Esophagus muscularis mucosa (tissue), 4 donors: ENCODE data around the gene APOL4. TPM values are rescaled to one million over a fixed set of nuclear protein-coding genes. Genes with fewer than 3 reads are reported as not detected.
"Not testable (repeated sequence)": the region's sequence is repeated elsewhere in the genome, so short reads cannot be mapped to it uniquely, and the experiment has no call there.

ENCODE experiments used
- DNase-seq: peaks from one replicate; pipeline ENCODE4 v3.0.0-alpha.2; 2017; ENCODE audit errors: extremely low spot score
- H3K27ac ChIP-seq, 4 donors: fragments of 200-600 bp; sonication (generic); replicated peaks in 1 of 4; 1 replicate in 3 of 4; 2 replicates in 1 of 4; pipeline ENCODE4 v1.5.1; 2016 to 2019; ENCODE audit warnings: mild to moderate bottlenecking in 1 of 4
- H3K27me3 ChIP-seq, 4 donors: fragments of 200-600 bp; sonication (generic); one replicate each; pipeline versions ENCODE4 v1.5.1 to v1.6.0; 2016 to 2019
- H3K36me3 ChIP-seq, 4 donors: fragments of 200-600 bp; sonication (generic); one replicate each; pipeline ENCODE4 v1.5.1; 2016 to 2019
- H3K4me1 ChIP-seq, 4 donors: fragments of 200-600 bp; sonication (generic); one replicate each; pipeline ENCODE4 v1.5.1; 2016 to 2019
- H3K4me3 ChIP-seq, 4 donors: fragments of 200-600 bp; sonication (generic); 1 replicate in 2 of 4; 2 replicates in 2 of 4; pipeline ENCODE4 v1.5.1; 2016 to 2019; ENCODE audit warnings: mild to moderate bottlenecking in 4 of 4, moderate library complexity in 1 of 4
- H3K9me3 ChIP-seq, 4 donors: fragments of 200-600 bp; sonication (generic); 1 replicate in 3 of 4; 2 replicates in 1 of 4; pipeline ENCODE4 v1.5.1; 2016 to 2019
- CTCF ChIP-seq, 3 experiments: fragments of 200-600 bp in 2 of 3; fragments of 450-650 bp in 1 of 3; sonication (generic) in 2 of 3; IDR thresholded peaks; one replicate each; pipeline ENCODE4 v1.5.1; 2017 to 2019; ENCODE audit warnings: antibody characterized with exemption in 3 of 3, mild to moderate bottlenecking in 2 of 3, moderate library complexity in 1 of 3
- EP300 ChIP-seq: sonication (generic); formaldehyde crosslinking; IDR thresholded peaks from one replicate; pipeline ENCODE4 v1.6.1; 2017; ENCODE audit warnings: antibody characterized with exemption
- POLR2A ChIP-seq: fragments of 450-650 bp; IDR thresholded peaks from one replicate; pipeline ENCODE4 v1.6.1; 2017; ENCODE audit warnings: antibody characterized with exemption, moderate library complexity, mild to moderate bottlenecking, low read depth
- POLR2AphosphoS5 ChIP-seq, 2 donors: sonication (generic); formaldehyde crosslinking; IDR thresholded peaks; one replicate each; pipeline ENCODE4 v1.6.1; 2017; ENCODE audit warnings: antibody characterized with exemption in 2 of 2
- WGBS: methylation state at CpG from one replicate; pipeline ENCODE4 v1.1.5; 2018; 5-methylcytosine and 5-hydroxymethylcytosine counted together
- intact Hi-C: fragments of 100-400 bp; cut with DNase I; formaldehyde crosslinking; loops from one replicate; pipeline ENCODE4 v1.15.1; 2023
- total RNA-seq, 4 donors: library from RNA; depleted of rRNA; stranded (reverse); fragments of >200 nt; gene quantifications; one replicate each; pipeline versions ENCODE4 v1.1.0 to v1.2.1, GENCODE V29; 2016

Gene APOL4
- total RNA-seq, 4 donors from 2014 or later, result 0.19 to 24.7 (median 1.6) TPM

GRCh38 chr22:36191106-36191836 lies 10.3 kb downstream of the APOL4 start:
- no peak overlapping the region for H3K4me3 ChIP-seq
- no peak for DNase-seq
- TF ChIP-seq POLR2AphosphoS5 (IDR thresholded peaks at IDR 0.05) (peak; percentile 39 to 65), EP300 (no peak)
- H3K4me1 ChIP-seq, result peaks cover 10 to 31% (median 18%) of the 10 kb centered on the region in 4 donors
- H3K9me3 ChIP-seq, result no peaks in the 10 kb centered on the region
- intact Hi-C loops, result loop anchor here (5.0 kb wide), 2 partner anchors 86 to 296 kb away; no protein-coding TSS in a partner anchor
- H3K27ac ChIP-seq, result peak overlapping the region; percentile 8 to 57 (median 46)
- H3K27me3 ChIP-seq, result no peaks in the 10 kb centered on the region
- 56% methylated on average over 13 of the region's 17 CpGs for WGBS
- H3K36me3 ChIP-seq, result no peaks in the 10 kb centered on the region

- H3K27me3 ChIP-seq, H3K27ac ChIP-seq, DNase-seq, intact Hi-C loops, H3K36me3 ChIP-seq, H3K4me3 ChIP-seq, H3K9me3 ChIP-seq: not testable (repeated sequence)
- peaks cover 10 to 22% (median 17%) of the 10 kb centered on the region in 4 donors for H3K4me1 ChIP-seq
- 97% methylated on average over 3 of the region's 6 CpGs for WGBS
Measured at GRCh38 chr22:36187862-36188261, 13.7 kb downstream of the APOL4 start.

DNA sequence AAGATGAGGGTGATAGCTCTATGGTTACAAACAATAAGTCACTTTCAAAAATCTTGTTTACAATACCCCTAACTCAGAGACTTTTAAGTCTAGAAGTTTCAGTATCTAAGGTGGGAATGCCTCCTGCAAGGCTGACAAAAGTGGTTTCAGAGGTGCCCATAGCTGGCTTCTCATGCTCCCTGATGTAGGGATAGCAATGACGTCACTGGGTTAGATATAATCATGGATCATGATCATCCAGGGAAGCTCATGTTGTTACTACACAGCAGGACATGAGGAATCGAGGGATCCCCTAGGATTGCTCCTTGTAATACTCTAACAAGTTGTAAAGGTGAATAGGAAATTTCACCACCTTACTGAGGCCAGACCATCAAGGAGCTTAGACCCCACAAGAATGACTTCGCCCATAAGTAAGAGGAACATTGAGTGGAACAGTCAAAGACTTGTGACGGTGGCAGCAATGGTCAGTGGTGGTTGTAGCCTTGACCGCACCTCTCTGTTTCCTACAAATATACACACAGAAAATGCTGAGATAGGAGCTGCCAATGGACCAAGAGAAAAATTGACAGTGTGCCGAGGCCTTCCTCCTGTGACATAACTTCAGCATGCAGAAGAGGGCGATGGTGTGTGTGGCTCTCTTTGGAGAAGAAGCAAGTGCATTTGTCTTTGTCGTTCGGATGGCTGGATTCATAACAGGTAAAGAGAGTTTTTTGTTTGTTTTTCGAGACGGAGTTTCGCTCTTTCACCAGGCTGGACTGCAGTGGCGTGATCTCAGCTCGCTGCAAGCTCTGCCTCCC lies 15.6 kb downstream of the APOL4 start:
- WGBS, result 91% methylated on average over 14 of the region's 14 CpGs
- H3K4me3 ChIP-seq, result no peak overlapping the region
- no peak overlapping the region for H3K27ac ChIP-seq
- H3K9me3 ChIP-seq, result no peaks in the 10 kb centered on the region
- no peaks in the 10 kb centered on the region for H3K27me3 ChIP-seq
- TF ChIP-seq POLR2AphosphoS5 (IDR thresholded peaks at IDR 0.05), result no peak
- peaks cover 2 to 11% (median 6%) of the 10 kb centered on the region in 4 donors for H3K4me1 ChIP-seq
- intact Hi-C loops, result no loop called here
- no peaks in the 10 kb centered on the region for H3K36me3 ChIP-seq
- no peak for DNase-seq

GRCh38 chr22:36184433-36185025 lies 17.1 kb downstream of the APOL4 start:
- WGBS, result 88% methylated on average over 9 of the region's 10 CpGs
- intact Hi-C loops, result no loop called here
- H3K27me3 ChIP-seq, result no peaks in the 10 kb centered on the region
- DNase-seq, result no peak
- H3K36me3 ChIP-seq, result no peaks in the 10 kb centered on the region
- TF ChIP-seq POLR2A, result no peak
- no peak for TF ChIP-seq CTCF (IDR thresholded peaks at IDR 0.05)
- TF ChIP-seq POLR2AphosphoS5 (IDR thresholded peaks at IDR 0.05), result no peak
- TF ChIP-seq EP300, result no peak
- no peak overlapping the region for H3K4me3 ChIP-seq
- no peaks in the 10 kb centered on the region for H3K9me3 ChIP-seq
- H3K4me1 ChIP-seq, result peaks cover 0 to 14% (median 7%) of the 10 kb centered on the region in 4 donors
- H3K27ac ChIP-seq, result no peak overlapping the region

DNA sequence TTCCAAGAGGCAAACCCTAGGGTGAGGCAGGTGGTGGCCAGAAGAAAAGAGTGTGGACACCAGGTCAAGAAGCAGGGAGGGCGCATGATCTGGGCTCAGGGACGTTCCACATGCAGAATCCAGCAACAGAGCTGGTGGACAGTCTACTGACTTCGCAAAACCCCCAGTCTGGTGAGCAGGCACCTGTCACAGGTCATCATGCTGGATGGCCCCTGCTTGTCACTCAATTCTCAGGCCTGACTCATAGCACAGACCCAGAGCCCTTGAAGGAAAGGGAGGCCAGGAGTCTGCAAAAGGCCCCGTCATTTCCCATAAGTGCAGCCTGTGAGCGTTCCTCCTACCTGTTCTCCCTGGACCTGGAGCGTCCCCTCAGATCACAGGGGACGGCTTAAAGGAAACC lies 18.2 kb downstream of the APOL4 start:
- Histone ChIP-seq H3K9me3 (no peaks in the 10 kb centered on the region), H3K27ac (no peak overlapping the region), H3K27me3 (no peaks in the 10 kb centered on the region), H3K4me1 (peaks cover 0 to 14% (median 7%) of the 10 kb centered on the region in 4 donors), H3K36me3 (no peaks in the 10 kb centered on the region), H3K4me3 (no peak overlapping the region)
- no peak for DNase-seq
- intact Hi-C loops, result loop anchor here (2.0 kb wide), 1 partner anchor 39 kb away; no protein-coding TSS in a partner anchor
- no peak for TF ChIP-seq POLR2AphosphoS5 (IDR thresholded peaks at IDR 0.05)
- no peak for TF ChIP-seq CTCF (IDR thresholded peaks at IDR 0.05)
- no peak for TF ChIP-seq POLR2A
- no peak for TF ChIP-seq EP300
- 91% methylated on average over 5 of the region's 7 CpGs for WGBS

DNA sequence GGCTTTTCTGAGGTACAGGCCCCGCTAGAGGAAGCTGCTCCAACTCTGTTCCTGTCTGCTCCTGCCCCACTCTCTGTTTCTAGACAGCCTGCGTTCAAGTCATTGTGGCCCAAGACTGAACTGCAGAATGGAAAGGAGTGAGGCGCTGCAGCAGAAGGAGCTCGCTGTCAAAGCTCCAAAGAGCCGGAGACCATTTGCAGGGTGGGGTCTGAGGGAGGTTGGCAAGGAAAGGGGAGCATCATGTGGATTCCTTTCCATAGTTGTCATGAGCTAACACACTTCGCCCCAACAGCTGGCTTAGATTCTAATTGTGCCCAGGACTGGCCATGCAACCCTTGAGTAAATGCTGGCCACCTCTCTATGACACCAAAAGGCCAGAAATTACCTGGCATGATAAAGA lies 18.8 kb downstream of the APOL4 start:
- DNase-seq, result no peak
- Histone ChIP-seq H3K27me3 (no peaks in the 10 kb centered on the region), H3K9me3 (no peaks in the 10 kb centered on the region), H3K4me1 (peaks cover 0 to 14% (median 7%) of the 10 kb centered on the region in 4 donors), H3K4me3 (no peak overlapping the region), H3K27ac (no peak overlapping the region), H3K36me3 (no peaks in the 10 kb centered on the region)
- intact Hi-C loops, result loop anchor here (2.0 kb wide), 1 partner anchor 38 kb away; no protein-coding TSS in a partner anchor
- TF ChIP-seq POLR2AphosphoS5 (IDR thresholded peaks at IDR 0.05) (no peak), EP300 (no peak), CTCF (IDR thresholded peaks at IDR 0.05) (no peak), POLR2A (no peak)
- WGBS, result 98% methylated on average over 6 of the region's 6 CpGs
